CD1c-positive myeloid dendritic cell (primary cell): ENCODE results near the gene SEL1L2.

Source experiments
- DNase-seq: peaks from one replicate; pipeline ENCODE4 v3.0.0-alpha.2; 2016; ENCODE audit errors: extremely low spot score

Gene SEL1L2

DNA sequence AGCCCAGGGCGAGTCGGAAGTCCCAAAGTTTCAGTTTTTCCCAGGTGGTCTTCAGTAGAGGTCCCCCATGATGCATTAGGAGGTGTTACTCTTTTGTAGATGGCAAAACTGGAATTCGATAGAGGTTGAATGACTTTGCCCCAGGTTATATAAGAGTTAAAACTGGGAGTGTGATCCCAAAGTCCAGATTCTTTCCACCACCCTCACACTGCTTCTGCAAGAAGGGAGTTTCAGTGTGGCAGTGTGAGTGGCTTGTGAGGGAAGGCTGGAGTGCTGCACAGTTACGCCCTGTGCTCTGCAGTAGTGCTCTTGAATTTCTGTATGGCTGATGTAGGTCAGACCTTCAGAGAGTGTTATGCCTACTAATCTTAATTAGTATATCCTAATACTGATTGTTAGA is 175.7 kb downstream of the SEL1L2 start:
- DNase-seq, result no peak

DNA sequence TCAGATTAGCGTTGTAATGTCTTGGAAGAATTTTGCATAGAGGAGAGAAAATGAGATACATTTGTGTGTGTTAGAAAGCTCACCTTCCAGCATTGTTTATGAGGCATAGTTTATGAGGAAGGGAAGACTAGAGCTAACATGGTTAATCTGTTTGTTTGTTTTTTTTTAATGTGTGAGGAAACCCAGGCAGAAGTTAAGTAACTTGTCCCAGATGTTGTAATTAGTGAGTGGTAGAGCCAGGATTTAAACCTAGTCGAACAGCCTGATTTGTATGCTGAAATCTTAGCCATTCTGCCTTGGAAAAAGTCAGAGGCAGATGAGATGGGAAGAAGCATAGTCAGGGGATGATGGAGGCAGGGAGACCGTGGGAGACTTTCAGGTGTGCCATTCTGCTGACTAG is 176.5 kb downstream of the SEL1L2 start:
- no peak for DNase-seq

DNA sequence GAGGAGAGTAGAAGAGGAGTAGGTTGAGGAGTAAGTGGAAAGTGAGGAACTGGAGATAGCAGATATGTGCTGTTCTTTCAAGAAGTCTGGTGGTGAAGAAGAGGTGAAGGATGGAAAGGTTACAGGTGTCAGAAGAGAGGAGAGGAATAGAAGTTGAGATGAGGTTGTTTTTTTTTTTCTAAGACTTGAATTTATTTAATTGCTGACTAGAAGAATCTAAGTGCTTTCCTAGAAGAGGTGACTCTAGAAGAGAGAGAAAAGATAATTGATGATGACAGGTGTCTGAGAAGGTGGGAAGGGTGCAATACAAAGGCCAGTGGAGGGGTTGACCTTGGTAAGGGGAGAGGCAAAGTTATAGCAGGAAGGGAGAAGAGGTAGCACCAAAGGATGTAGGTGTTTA is 180.0 kb downstream of the SEL1L2 start:
- no peak for DNase-seq

DNA sequence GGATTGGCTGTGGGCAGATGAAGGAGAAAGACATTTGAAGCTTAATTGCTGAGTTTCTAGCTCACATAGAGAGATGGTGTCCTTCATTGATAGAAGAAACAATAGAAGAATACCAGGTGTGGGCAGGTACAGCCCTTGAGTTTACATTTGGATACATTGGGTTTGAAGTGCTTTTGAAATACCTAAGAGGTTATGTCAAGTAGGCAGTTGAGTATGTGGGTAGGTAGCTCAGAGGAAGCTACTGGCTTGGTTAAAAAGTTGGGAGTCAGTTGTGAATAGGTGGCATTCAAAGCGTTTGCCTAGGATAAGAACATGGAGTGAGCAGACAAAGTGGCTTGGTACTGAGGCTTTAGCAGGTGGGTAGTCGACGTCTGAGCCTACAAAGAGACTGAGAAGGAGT is 180.6 kb downstream of the SEL1L2 start:
- DNase-seq, result no peak

DNA sequence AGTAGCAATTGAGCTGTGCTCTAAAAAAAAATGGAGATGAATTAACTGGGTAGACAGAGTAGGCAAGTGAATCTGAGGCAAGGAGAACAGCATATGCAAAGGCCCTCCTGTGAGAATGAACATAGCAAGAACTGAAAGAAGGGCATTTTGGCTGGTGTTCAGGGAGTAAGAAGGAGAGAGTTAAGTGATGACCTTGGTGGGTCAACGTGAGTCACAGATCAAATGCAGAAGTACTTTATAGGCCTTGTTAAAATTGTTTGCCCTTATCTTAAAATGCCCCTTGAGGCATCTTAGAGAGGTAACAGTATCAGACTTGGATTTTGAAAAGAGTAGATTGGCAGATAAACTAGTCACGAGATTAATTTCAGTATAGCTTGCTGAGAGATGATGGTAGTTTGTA is 181.0 kb downstream of the SEL1L2 start:
- no peak for DNase-seq

DNA sequence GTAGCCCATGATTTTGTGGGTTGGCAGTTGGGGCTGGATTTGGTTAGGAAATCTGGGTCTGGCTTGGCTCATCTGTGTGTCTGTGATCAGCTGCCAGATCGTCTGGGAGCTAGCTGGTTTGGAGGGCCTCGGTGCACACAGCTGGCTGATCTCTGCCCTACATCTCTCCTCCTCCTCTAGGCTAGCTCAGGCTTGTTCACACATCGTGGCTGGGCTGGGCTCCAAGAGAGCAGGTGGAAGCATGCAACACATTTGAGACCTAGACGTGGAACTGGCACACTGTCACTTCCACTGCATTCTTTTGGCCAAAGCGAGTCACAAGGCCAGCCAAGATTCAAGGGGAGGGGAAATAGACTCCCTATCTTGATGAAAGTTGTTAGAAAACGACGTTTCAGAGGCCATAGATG is 189.7 kb downstream of the SEL1L2 start:
- no peak for DNase-seq

DNA sequence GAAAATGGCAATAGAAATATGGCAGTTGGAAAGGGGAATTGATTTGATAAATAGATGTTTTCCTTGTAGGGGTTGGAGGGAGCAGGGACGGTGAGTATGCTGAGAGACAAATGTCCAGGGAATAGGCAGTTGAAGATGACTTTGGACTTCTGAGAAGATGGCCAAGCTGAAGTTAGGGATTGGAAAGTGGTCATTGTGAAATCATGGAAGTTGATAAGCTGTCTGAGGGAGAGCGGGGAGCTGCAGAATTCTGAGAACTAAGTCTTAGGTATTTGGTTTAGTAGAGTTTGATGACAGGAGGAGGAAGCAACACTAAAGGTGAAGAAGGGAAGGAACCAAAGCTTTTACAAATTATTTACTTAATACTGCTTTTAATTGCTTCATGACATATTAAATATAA is 190.4 kb downstream of the SEL1L2 start:
- no peak for DNase-seq
